Esophagus muscularis mucosa (tissue), 3 donors: ENCODE data around the gene GPC5.
A peak's percentile ranks its signal among the peaks of the same experiment; 100 is the strongest.

Source experiments
- CTCF ChIP-seq, 3 experiments: fragments of 200-600 bp in 2 of 3; fragments of 450-650 bp in 1 of 3; sonication (generic) in 2 of 3; IDR thresholded peaks; one replicate each; pipeline ENCODE4 v1.5.1; 2017 to 2019; ENCODE audit warnings: antibody characterized with exemption in 3 of 3, mild to moderate bottlenecking in 2 of 3, moderate library complexity in 1 of 3
- POLR2A ChIP-seq: fragments of 450-650 bp; IDR thresholded peaks from one replicate; pipeline ENCODE4 v1.6.1; 2017; ENCODE audit warnings: antibody characterized with exemption, moderate library complexity, mild to moderate bottlenecking, low read depth
- POLR2AphosphoS5 ChIP-seq, 2 donors: sonication (generic); formaldehyde crosslinking; IDR thresholded peaks; one replicate each; pipeline ENCODE4 v1.6.1; 2017; ENCODE audit warnings: antibody characterized with exemption in 2 of 2

DNA sequence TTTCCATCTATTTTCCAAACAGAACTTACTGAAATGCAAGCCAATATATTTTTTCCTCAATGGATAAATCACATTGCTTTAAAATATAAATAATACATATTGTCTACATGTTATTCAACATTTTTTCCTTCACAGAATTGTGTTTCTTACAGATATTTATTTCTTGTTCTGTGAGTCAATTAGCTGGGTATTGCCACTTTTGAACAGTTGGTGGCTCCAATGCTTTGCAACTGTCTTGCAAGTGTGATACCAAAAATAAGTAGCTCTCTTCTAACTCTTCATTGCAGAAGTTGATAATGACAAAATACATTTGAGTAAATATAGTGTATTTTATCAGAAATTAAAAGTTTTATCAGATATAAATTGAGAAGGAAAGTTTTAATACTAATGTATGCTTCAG is 17.1 kb upstream of the GPC5 start:
- TF ChIP-seq CTCF (IDR thresholded peaks at IDR 0.05) (peak in 1 of 3 experiments; percentile 12), POLR2AphosphoS5 (IDR thresholded peaks at IDR 0.05) (no peak), POLR2A (no peak)
